Stomach smooth muscle (tissue), 2 donors: Measurements from ENCODE around the gene WDR89.
A peak's percentile ranks its signal among the peaks of the same experiment; 100 is the strongest.
"Not testable (repeated sequence)": the region's sequence is repeated elsewhere in the genome, so short reads cannot be mapped to it uniquely, and the experiment has no call there.

Experiments used
- H3K27ac ChIP-seq: one replicate; pipeline ENCODE4 v1.7.0; 2013; ENCODE audit warnings: mild to moderate bottlenecking, low read length, inconsistent platforms
- H3K27me3 ChIP-seq, 2 donors: one replicate each; pipeline ENCODE4 v1.7.0; 2013; ENCODE audit warnings: low read length in 2 of 2; ENCODE audit not compliant: insufficient read depth in 2 of 2, control insufficient read depth in 1 of 2
- H3K36me3 ChIP-seq, 2 donors: one replicate each; pipeline ENCODE4 v1.7.0; 2013; ENCODE audit warnings: low read length in 2 of 2; ENCODE audit not compliant: control insufficient read depth in 2 of 2, insufficient read depth in 2 of 2
- H3K4me1 ChIP-seq: one replicate; pipeline ENCODE4 v1.7.0; 2013; ENCODE audit warnings: low read length; ENCODE audit not compliant: control insufficient read depth, insufficient read depth
- H3K4me3 ChIP-seq, 2 donors: one replicate each; pipeline ENCODE4 v1.7.0; 2013; ENCODE audit warnings: low read length in 2 of 2
- H3K9ac ChIP-seq, 2 donors: one replicate each; pipeline ENCODE4 v1.7.0; 2013; ENCODE audit warnings: low read length in 2 of 2, mild to moderate bottlenecking in 1 of 2
- H3K9me3 ChIP-seq, 2 donors: one replicate each; pipeline ENCODE4 v1.7.0; 2013; ENCODE audit warnings: low read length in 2 of 2; ENCODE audit not compliant: control insufficient read depth in 2 of 2
- donor health status: healthy.
- donor health status: Pancreatic carcinoma.

Gene WDR89

GRCh38 chr14:63652406-63652805, 10.7 kb upstream of the WDR89 start:
- Histone ChIP-seq H3K4me1 (no peaks in the 10 kb centered on the region), H3K27ac (no peak overlapping the region), H3K4me3 (no peak overlapping the region), H3K9me3 (no peaks in the 10 kb centered on the region), H3K27me3 (no peaks in the 10 kb centered on the region), H3K9ac (no peak overlapping the region), H3K36me3 (no peaks in the 10 kb centered on the region)

DNA sequence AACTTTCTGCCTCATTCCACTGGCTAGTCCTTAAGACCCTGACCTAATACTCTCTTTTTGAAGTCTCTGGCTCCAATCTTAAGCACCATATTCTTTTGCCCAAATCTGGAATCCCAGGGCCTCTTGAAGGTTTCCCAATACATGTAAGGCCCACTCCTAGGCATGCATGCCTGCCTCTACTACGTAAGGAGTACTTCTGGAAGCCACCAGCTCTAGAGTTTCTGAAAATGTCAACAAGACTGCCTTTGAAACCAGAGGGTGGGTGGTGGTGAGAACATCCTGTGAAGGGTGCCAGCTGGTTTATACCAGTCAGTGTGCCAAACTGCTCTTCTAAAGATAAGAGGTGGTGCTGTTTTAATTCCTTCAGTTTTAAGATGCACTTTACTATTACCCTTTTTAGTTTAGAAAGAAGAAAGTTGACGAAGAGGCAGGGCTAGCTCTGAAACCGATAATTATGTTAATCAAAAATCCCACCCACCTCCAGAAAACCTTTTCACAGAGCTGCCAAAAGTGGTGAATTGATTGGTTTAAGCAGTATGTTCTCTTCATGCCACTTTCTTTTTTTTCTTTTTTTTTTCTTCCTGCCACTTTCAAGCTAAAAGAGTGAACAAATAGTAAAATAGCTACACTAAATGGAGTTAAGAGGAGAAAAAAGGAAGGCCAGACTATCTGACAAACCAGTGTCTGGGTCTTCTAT, 8.7 kb upstream of the WDR89 start:
- Histone ChIP-seq H3K27me3 (no peaks in the 10 kb centered on the region), H3K27ac (no peak overlapping the region), H3K9me3 (no peaks in the 10 kb centered on the region), H3K4me3 (no peak overlapping the region), H3K9ac (no peak overlapping the region), H3K4me1 (no peaks in the 10 kb centered on the region), H3K36me3 (no peaks in the 10 kb centered on the region)

DNA sequence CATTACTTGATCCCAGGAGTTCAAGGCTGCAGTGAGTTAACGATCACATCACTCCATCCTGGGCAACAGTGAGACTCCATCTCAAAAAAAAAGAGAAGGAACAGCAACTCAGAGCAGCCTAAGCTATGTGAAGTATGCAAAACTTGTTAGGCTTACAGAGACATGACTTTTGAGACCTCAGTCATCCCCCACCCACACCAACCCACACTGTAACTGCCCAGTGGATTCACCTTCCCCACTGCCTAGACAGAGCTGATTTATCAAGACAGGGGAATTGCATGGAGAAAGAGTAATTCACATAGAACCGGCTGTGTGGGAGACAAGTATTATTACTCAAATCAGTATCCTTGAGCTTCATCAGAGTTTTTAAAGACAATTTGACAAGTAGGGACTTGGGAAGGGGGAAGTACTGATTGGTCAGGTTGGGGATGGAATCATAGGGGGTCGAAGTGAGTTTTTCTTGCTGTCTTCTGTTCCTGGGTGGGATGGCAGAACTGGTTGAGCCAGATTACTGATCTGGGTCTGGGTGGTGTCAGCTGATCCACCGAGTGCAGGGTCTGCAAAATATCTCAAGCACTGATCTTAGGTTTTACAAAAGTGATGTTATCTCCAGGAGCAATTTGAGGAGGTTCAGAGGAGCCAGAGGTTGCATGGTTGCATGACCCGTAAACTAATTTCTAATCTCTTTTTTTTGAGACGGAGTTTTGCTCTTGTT, 6.2 kb upstream of the WDR89 start:
- no peaks in the 10 kb centered on the region for H3K9me3 ChIP-seq
- no peaks in the 10 kb centered on the region for H3K4me1 ChIP-seq
- H3K4me3 ChIP-seq = no peak overlapping the region
- H3K9ac ChIP-seq = no peak overlapping the region
- no peaks in the 10 kb centered on the region for H3K36me3 ChIP-seq
- no peaks in the 10 kb centered on the region for H3K27me3 ChIP-seq
- no peak overlapping the region for H3K27ac ChIP-seq

DNA sequence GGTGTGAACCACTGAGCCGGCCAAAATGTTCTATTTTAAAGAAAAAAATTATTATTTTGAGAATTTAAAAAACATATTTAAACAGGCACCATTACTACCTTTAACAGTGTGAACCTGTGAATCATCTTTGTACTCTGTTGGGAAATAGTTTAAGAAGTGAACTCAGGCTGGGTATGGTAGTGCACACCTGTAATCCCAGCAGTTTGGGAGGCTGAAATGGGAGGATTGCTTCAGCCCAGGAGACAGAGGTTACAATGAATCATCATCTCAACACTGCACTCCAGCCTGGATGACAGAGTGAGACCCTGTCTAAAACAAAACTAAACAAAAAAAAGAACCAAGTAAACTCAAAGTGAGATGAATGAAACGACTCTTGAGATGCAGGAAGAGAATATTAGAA, 3.1 kb upstream of the WDR89 start:
- Histone ChIP-seq H3K27ac (no peak overlapping the region), H3K9ac (no peak overlapping the region), H3K4me1 (no peaks in the 10 kb centered on the region), H3K4me3 (no peak overlapping the region), H3K36me3 (no peaks in the 10 kb centered on the region), H3K9me3 (no peaks in the 10 kb centered on the region), H3K27me3 (no peaks in the 10 kb centered on the region)

DNA sequence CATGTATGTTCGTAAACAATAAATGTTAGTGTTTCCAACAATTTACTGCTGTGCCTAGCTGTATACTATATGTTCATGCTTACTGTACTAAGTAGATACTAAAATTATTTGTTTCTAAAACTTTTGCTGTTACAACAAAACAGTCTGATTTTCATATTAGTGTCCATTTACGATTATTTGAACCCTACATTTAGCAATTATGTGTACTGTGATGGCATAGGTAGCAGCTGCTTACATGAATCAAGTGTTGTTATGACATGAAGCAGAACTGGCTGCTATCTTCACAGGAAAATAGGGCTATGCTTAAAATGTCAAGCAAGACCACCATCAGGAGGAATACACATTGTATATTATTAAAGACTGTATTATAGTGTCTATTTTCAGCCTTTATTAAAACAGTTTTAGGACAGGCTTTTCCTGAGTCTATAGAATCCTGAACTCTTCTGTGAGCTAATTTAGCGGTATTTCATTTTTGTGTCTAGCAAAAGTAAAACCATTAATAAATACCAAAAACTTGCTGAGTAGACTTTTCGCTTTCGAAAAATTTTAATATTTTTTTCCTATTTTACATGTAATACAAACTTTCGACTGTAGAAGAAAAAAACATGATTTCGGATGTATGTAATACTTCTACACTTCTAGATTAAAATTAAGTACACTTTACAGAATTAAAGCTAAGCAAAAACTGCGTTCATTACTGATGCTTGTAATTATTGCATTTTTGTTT, 1.1 kb upstream of the WDR89 start:
- Histone ChIP-seq H3K9me3 (no peaks in the 10 kb centered on the region), H3K9ac (peak overlapping the region in 1 of 2 donors; percentile 89), H3K27me3 (no peaks in the 10 kb centered on the region), H3K4me1 (no peaks in the 10 kb centered on the region), H3K4me3 (peak overlapping the region; percentile 89 to 93), H3K27ac (peak overlapping the region; percentile 96), H3K36me3 (no peaks in the 10 kb centered on the region)

DNA sequence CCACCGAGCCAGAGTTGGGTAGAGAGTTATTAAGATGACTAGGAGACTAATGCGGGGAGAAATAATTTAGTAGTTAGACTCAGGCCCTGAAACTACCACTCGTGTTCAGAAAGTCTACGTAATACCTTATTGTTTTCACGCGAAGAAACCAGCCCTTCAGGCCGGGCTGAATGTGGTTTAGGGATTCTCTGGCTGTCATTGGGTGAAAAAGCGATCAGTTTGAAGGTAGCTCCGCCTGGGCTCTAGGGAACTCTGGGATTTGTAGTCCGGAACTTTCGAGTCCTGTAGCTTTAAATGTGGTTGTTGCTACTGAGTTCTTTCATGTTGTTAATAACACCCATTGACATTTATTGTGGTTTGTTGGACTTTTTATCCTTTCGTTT, 549 bp upstream of the WDR89 start:
- peak overlapping the region; percentile 96 for H3K27ac ChIP-seq
- H3K4me1 ChIP-seq = no peaks in the 10 kb centered on the region
- no peaks in the 10 kb centered on the region for H3K36me3 ChIP-seq
- peak overlapping the region; percentile 89 to 97 for H3K9ac ChIP-seq
- H3K27me3 ChIP-seq = no peaks in the 10 kb centered on the region
- no peaks in the 10 kb centered on the region for H3K9me3 ChIP-seq
- peak overlapping the region; percentile 89 to 93 for H3K4me3 ChIP-seq

DNA sequence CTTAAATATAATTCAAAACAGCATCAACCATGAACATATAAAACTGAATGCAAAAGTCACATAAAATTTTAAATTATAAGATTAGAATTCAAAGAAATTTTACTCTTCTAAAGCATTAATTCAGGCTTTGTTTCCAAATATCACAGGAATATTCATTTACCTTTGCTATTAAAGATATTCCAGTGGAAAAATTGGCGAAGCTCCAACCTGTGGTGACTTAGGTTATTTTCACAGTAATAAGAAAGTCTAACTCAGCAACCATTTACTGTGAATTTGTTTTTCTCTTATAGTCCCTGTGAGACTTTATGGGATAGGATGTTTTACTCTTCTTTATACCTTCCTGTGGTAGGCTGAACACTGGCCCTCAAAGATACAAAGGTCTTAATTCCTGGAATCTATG, 3.2 kb downstream of the WDR89 start:
- H3K36me3 ChIP-seq = no peaks in the 10 kb centered on the region
- H3K9ac ChIP-seq = no peak overlapping the region
- H3K27me3 ChIP-seq = no peaks in the 10 kb centered on the region
- H3K4me1 ChIP-seq = no peaks in the 10 kb centered on the region
- H3K9me3 ChIP-seq = no peaks in the 10 kb centered on the region
- no peak overlapping the region for H3K4me3 ChIP-seq
- H3K27ac ChIP-seq = no peak overlapping the region

GRCh38 chr14:63636094-63636635, 5.5 kb downstream of the WDR89 start:
- H3K36me3 ChIP-seq, H3K27ac ChIP-seq, H3K9ac ChIP-seq, H3K27me3 ChIP-seq, H3K4me1 ChIP-seq, H3K4me3 ChIP-seq, H3K9me3 ChIP-seq: not testable (repeated sequence)

GRCh38 chr14:63633801-63634200, 7.9 kb downstream of the WDR89 start:
- Histone ChIP-seq H3K9me3 (no peaks in the 10 kb centered on the region), H3K9ac (peak overlapping the region in 1 of 2 donors; percentile 36)

DNA sequence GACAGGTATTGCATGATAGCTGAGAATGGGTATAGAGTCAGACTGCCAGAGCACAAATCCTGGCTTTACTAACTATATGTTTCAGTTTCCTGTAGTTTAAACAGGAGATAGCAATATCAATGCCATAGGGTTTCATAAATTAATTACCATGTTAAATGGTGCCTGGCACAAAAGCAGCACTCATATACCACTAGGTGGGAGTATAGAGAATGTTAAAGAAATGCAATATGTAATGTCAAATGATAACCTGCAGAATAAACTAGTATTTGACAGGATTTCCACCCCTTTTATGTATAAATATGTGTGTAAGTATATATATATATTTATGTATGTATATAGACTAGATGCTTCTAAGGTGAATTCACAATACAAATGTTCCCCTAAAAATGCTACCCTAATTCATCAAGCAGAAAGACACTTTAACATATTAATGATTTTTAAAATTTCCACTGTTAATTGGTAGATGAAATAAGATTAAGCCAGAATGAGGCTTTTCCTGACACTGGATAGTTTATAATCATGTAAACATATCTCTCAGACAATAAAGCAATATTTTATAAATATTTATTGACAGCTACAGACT, 8.6 kb downstream of the WDR89 start:
- Histone ChIP-seq H3K9me3 (no peaks in the 10 kb centered on the region), H3K4me1 (no peaks in the 10 kb centered on the region), H3K27me3 (no peaks in the 10 kb centered on the region), H3K9ac (no peak overlapping the region), H3K27ac (no peak overlapping the region), H3K36me3 (no peaks in the 10 kb centered on the region), H3K4me3 (no peak overlapping the region)

More at GRCh38 chr14:63633801-63634200, 7.9 kb downstream of the WDR89 start:
- H3K4me1 ChIP-seq = no peaks in the 10 kb centered on the region
- H3K27ac ChIP-seq = no peak overlapping the region
- H3K4me3 ChIP-seq = no peak overlapping the region
- no peaks in the 10 kb centered on the region for H3K36me3 ChIP-seq
- no peaks in the 10 kb centered on the region for H3K27me3 ChIP-seq
